Suppressor macrophage treated with lipopolysaccharide for 4 hours (primary cell): ENCODE data around the gene NEK2.
"Not testable (repeated sequence)": the region's sequence is repeated elsewhere in the genome, so short reads cannot be mapped to it uniquely, and the experiment has no call there.

Experiments used
- DNase-seq: peaks from one replicate; pipeline ENCODE4 v3.0.0-alpha.2; 2020

Gene NEK2

GRCh38 chr1:211648980-211649934 lies 26.2 kb downstream of the NEK2 start:
- DNase-seq = peak; percentile 49

- DNase-seq = no peak
Measured at GRCh38 chr1:211648336-211648735, 27.1 kb downstream of the NEK2 start.

GRCh38 chr1:211647711-211648121 lies 27.7 kb downstream of the NEK2 start:
- no peak for DNase-seq

- no peak for DNase-seq
Measured at GRCh38 chr1:211646566-211646965, 28.9 kb downstream of the NEK2 start.

GRCh38 chr1:211645601-211646000 lies 29.8 kb downstream of the NEK2 start:
- not testable (repeated sequence) for DNase-seq

GRCh38 chr1:211644653-211645052 lies 30.8 kb downstream of the NEK2 start:
- DNase-seq = no peak

GRCh38 chr1:211643324-211644212 lies 31.9 kb downstream of the NEK2 start:
- DNase-seq = no peak

- no peak for DNase-seq
Measured at GRCh38 chr1:211642870-211643269, 32.6 kb downstream of the NEK2 start.

GRCh38 chr1:211641942-211642341 lies 33.5 kb downstream of the NEK2 start:
- DNase-seq = no peak

- no peak for DNase-seq
Measured at GRCh38 chr1:211641044-211641800, 34.2 kb downstream of the NEK2 start.

- DNase-seq = no peak
Measured at GRCh38 chr1:211640301-211640630, 35.2 kb downstream of the NEK2 start.

- DNase-seq = no peak
Measured at GRCh38 chr1:211639475-211640300, 35.7 kb downstream of the NEK2 start.

GRCh38 chr1:211638689-211639101 lies 36.7 kb downstream of the NEK2 start:
- no peak for DNase-seq

- DNase-seq = no peak
Measured at GRCh38 chr1:211638246-211638645, 37.2 kb downstream of the NEK2 start.

GRCh38 chr1:211637066-211637465 lies 38.4 kb downstream of the NEK2 start:
- no peak for DNase-seq

- DNase-seq = not testable (repeated sequence)
Measured at GRCh38 chr1:211636575-211637029, 38.8 kb downstream of the NEK2 start.

GRCh38 chr1:211635597-211636205 lies 39.7 kb downstream of the NEK2 start:
- no peak for DNase-seq

GRCh38 chr1:211634931-211635330 lies 40.5 kb downstream of the NEK2 start:
- DNase-seq = no peak

- no peak for DNase-seq
Measured at GRCh38 chr1:211634461-211634860, 41.0 kb downstream of the NEK2 start.

GRCh38 chr1:211633524-211633846 lies 41.9 kb downstream of the NEK2 start:
- no peak for DNase-seq

- DNase-seq = peak; percentile 68
Measured at GRCh38 chr1:211632808-211633523, 42.5 kb downstream of the NEK2 start.
